Gastroesophageal sphincter (tissue), 3 donors: ENCODE results near the gene RERE.

Source experiments
- CTCF ChIP-seq, 4 experiments: fragments of 200-600 bp in 2 of 4; fragments of 450-650 bp in 2 of 4; sonication (generic) in 1 of 4; IDR thresholded peaks; one replicate each; pipeline ENCODE4 v1.5.1; 2017 to 2019; ENCODE audit warnings: antibody characterized with exemption in 4 of 4, mild to moderate bottlenecking in 2 of 4, moderate library complexity in 2 of 4
- POLR2AphosphoS5 ChIP-seq: sonication (generic); formaldehyde crosslinking; IDR thresholded peaks from one replicate; pipeline ENCODE4 v1.6.1; 2017; ENCODE audit warnings: antibody characterized with exemption

GRCh38 chr1:8574985-8575384 lies 242.5 kb downstream of the RERE start:
- no peak for TF ChIP-seq POLR2AphosphoS5
- no peak for TF ChIP-seq CTCF (IDR thresholded peaks at IDR 0.05)
